H9 (cell line): ENCODE measurements around the gene LASP1NB.
A peak's percentile ranks its signal among the peaks of the same experiment; 100 is the strongest.

Source experiments
- DNase-seq: peaks from one replicate; pipeline ENCODE4 v3.0.0-alpha.2; 2017
- H2AFZ ChIP-seq: one replicate; pipeline ENCODE4 v1.6.1; 2013; ENCODE audit warnings: mild to moderate bottlenecking, low read length, control low read depth, moderate library complexity
- H2AK5ac ChIP-seq: 2 replicates; pipeline ENCODE4 v1.6.1; 2013; ENCODE audit warnings: low read length, control low read depth, mixed read lengths; ENCODE audit not compliant: insufficient read length
- H2BK120ac ChIP-seq: one replicate; pipeline ENCODE4 v1.6.1; 2013; ENCODE audit warnings: low read depth, mild to moderate bottlenecking, low read length, control low read depth, inconsistent platforms; ENCODE audit not compliant: poor library complexity, severe bottlenecking
- H2BK12ac ChIP-seq: 2 replicates; pipeline ENCODE4 v1.6.1; 2013; ENCODE audit warnings: low read length, control low read depth, mixed read lengths, low read depth; ENCODE audit not compliant: insufficient read length
- H2BK15ac ChIP-seq: 2 replicates; pipeline ENCODE4 v1.6.1; 2013; ENCODE audit warnings: low read depth, low read length, control low read depth
- H2BK20ac ChIP-seq: one replicate; pipeline ENCODE4 v1.6.1; 2013; ENCODE audit warnings: low read depth, mild to moderate bottlenecking, low read length, control low read depth, inconsistent platforms; ENCODE audit not compliant: poor library complexity, severe bottlenecking
- H2BK5ac ChIP-seq: 2 replicates; pipeline ENCODE4 v1.6.1; 2013; ENCODE audit warnings: low read length, control low read depth, mixed read lengths; ENCODE audit not compliant: insufficient read length
- H3K14ac ChIP-seq: 2 replicates; pipeline ENCODE4 v1.6.1; 2013; ENCODE audit warnings: low read length, control low read depth; ENCODE audit not compliant: insufficient read depth
- H3K18ac ChIP-seq: 2 replicates; pipeline ENCODE4 v1.6.1; 2013; ENCODE audit warnings: low read depth, mild to moderate bottlenecking, mixed read lengths, low read length, control low read depth; ENCODE audit not compliant: insufficient read length
- H3K23ac ChIP-seq: 2 replicates; pipeline ENCODE4 v1.6.1; 2013; ENCODE audit warnings: low read length, control low read depth, mixed read lengths, low read depth; ENCODE audit not compliant: insufficient read length
- H3K23me2 ChIP-seq: 2 replicates; pipeline ENCODE4 v1.6.1; 2013; ENCODE audit warnings: low read depth, mild to moderate bottlenecking, mixed read lengths, low read length, control low read depth; ENCODE audit not compliant: insufficient read length, poor library complexity, severe bottlenecking
- H3K27ac ChIP-seq: 2 replicates; pipeline ENCODE4 v1.5.1; 2013; ENCODE audit warnings: low read length, control low read depth, mixed read lengths, low read depth; ENCODE audit not compliant: insufficient read length
- H3K27me3 ChIP-seq: 2 replicates; pipeline ENCODE4 v1.6.1; 2013; ENCODE audit warnings: low read length, control low read depth, inconsistent platforms; ENCODE audit not compliant: insufficient read depth
- H3K4ac ChIP-seq: 2 replicates; pipeline ENCODE4 v1.6.1; 2013; ENCODE audit warnings: low read depth, mild to moderate bottlenecking, control low read depth, inconsistent platforms, low read length, moderate library complexity
- H3K4me1 ChIP-seq: 2 replicates; pipeline ENCODE4 v1.6.1; 2013; ENCODE audit warnings: low read length, control low read depth, inconsistent platforms; ENCODE audit not compliant: insufficient read depth
- H3K4me2 ChIP-seq: 2 replicates; pipeline ENCODE4 v1.6.1; 2013; ENCODE audit warnings: low read length, control low read depth, mixed read lengths; ENCODE audit not compliant: insufficient read length, insufficient read depth
- H3K56ac ChIP-seq: 2 replicates; pipeline ENCODE4 v1.6.1; 2013; ENCODE audit warnings: low read depth, mild to moderate bottlenecking, mixed read lengths, low read length, control low read depth; ENCODE audit not compliant: insufficient read length
- H3K79me1 ChIP-seq: 2 replicates; pipeline ENCODE4 v1.6.1; 2013; ENCODE audit warnings: low read depth, mild to moderate bottlenecking, moderate library complexity, low read length, control low read depth, inconsistent platforms; ENCODE audit not compliant: insufficient read depth, poor library complexity, severe bottlenecking
- H3K79me2 ChIP-seq: 2 replicates; pipeline ENCODE4 v1.6.1; 2013; ENCODE audit warnings: low read length, control low read depth, inconsistent platforms; ENCODE audit not compliant: insufficient read depth
- H3K9ac ChIP-seq: 2 replicates; pipeline ENCODE4 v1.6.1; 2013; ENCODE audit warnings: low read length, control low read depth, mixed read lengths; ENCODE audit not compliant: insufficient read length; ENCODE audit errors: extremely low read depth
- H3K9me3 ChIP-seq: one replicate; pipeline ENCODE4 v1.6.1; 2013; ENCODE audit warnings: low read depth, low read length, inconsistent platforms; ENCODE audit not compliant: control insufficient read depth
- H3T11ph ChIP-seq: one replicate; pipeline ENCODE4 v1.6.1; 2013; ENCODE audit warnings: mild to moderate bottlenecking, low read length, control low read depth, inconsistent platforms
- H4K20me1 ChIP-seq: one replicate; pipeline ENCODE4 v1.6.1; 2013; ENCODE audit not compliant: control insufficient read depth, insufficient read length, insufficient read depth
- H4K5ac ChIP-seq: 2 replicates; pipeline ENCODE4 v1.6.1; 2013; ENCODE audit warnings: low read depth, mild to moderate bottlenecking, mixed read lengths, low read length, control low read depth; ENCODE audit not compliant: insufficient read length
- H4K8ac ChIP-seq: replicated peaks from 2 replicates; pipeline ENCODE4 v1.6.1; 2013; ENCODE audit warnings: low read length, control low read depth, mixed read lengths, low read depth; ENCODE audit not compliant: insufficient read length
- H4K91ac ChIP-seq: 2 replicates; pipeline ENCODE4 v1.6.1; 2013; ENCODE audit warnings: low read depth, mild to moderate bottlenecking, moderate library complexity, mixed read lengths, low read length, control low read depth; ENCODE audit not compliant: insufficient read length
- H3K27ac Mint-ChIP-seq, 3 experiments: 2 replicates in 2 of 3; 3 replicates in 1 of 3; pipeline ENCODE4 v1.8.0; 2020 to 2021; ENCODE audit warnings: mixed read lengths in 3 of 3, mild to moderate bottlenecking in 1 of 3, moderate library complexity in 1 of 3
- H3K27me3 Mint-ChIP-seq: 2 replicates; pipeline ENCODE4 v1.8.0; 2021; ENCODE audit warnings: low read depth, mild to moderate bottlenecking, moderate library complexity, mixed read lengths
- H3K36me3 Mint-ChIP-seq, 3 experiments: 2 replicates in 2 of 3; 3 replicates in 1 of 3; pipeline ENCODE4 v1.8.0; 2020 to 2021; ENCODE audit warnings: low read depth in 3 of 3, mixed read lengths in 3 of 3; ENCODE audit not compliant: insufficient read depth in 1 of 3
- H3K4me1 Mint-ChIP-seq, 2 experiments: 2 replicates each; pipeline ENCODE4 v1.8.0; 2020; ENCODE audit warnings: mixed read lengths in 2 of 2
- H3K4me3 Mint-ChIP-seq, 2 experiments: 2 replicates in 1 of 2; 3 replicates in 1 of 2; pipeline ENCODE4 v1.8.0; 2020 to 2021; ENCODE audit warnings: mild to moderate bottlenecking in 2 of 2, mixed read lengths in 2 of 2, moderate library complexity in 1 of 2
- H3K9me3 Mint-ChIP-seq, 2 experiments: 2 replicates in 1 of 2; 3 replicates in 1 of 2; pipeline ENCODE4 v1.8.0; 2020; ENCODE audit warnings: mild to moderate bottlenecking in 2 of 2, mixed read lengths in 2 of 2, moderate library complexity in 1 of 2
- WGBS: extraction: QIAGEN DNeasy Blood & Tissue Kit; methylation state at CpG from one replicate; pipeline ENCODE4 v1.1.7; 2013; ENCODE audit warnings: missing lambda C conversion rate, low lambda C conversion rate, mixed read lengths; ENCODE audit not compliant: insufficient read length; ENCODE audit errors: extremely low coverage; 5-methylcytosine and 5-hydroxymethylcytosine counted together
- TF ChIP-seq, protein P1 (sequence below): fragments of 200-600 bp; sonication (generic); conservative IDR thresholded peaks from 3 replicates; pipeline ENCODE4 v1.8.0; 2021; ENCODE audit warnings: antibody characterized with exemption, mild to moderate bottlenecking

LASP1NB gene

DNA sequence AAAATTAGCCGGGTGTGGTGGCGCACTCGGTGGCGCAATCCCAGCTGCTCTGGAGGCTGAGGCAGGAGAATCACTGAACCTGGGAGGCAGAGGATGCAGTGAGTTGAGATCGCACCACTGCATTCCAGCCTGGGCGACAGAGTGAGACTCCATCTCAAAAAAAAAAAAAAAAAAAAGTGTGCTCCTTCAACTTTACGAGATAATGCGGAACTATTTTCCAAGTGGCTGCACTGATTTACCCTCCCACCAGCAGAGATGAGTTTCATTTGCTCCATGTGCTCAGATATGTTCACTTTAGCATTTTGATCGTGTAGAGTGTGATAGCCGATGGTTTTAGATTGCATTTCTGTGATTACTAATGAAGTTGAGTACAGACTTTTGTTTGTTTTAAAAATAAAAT is 20.0 kb upstream of the LASP1NB start:
- no CpG with 5 or more reads among the region's 10 CpGs for WGBS
- TF ChIP-seq, protein P1, sequence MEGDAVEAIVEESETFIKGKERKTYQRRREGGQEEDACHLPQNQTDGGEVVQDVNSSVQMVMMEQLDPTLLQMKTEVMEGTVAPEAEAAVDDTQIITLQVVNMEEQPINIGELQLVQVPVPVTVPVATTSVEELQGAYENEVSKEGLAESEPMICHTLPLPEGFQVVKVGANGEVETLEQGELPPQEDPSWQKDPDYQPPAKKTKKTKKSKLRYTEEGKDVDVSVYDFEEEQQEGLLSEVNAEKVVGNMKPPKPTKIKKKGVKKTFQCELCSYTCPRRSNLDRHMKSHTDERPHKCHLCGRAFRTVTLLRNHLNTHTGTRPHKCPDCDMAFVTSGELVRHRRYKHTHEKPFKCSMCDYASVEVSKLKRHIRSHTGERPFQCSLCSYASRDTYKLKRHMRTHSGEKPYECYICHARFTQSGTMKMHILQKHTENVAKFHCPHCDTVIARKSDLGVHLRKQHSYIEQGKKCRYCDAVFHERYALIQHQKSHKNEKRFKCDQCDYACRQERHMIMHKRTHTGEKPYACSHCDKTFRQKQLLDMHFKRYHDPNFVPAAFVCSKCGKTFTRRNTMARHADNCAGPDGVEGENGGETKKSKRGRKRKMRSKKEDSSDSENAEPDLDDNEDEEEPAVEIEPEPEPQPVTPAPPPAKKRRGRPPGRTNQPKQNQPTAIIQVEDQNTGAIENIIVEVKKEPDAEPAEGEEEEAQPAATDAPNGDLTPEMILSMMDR, result no peak
- no peaks in the 10 kb centered on the region for H3K9me3 Mint-ChIP-seq
- H4K20me1 ChIP-seq, result no peaks in the 10 kb centered on the region
- H4K91ac ChIP-seq, result no peak overlapping the region
- H3K79me2 ChIP-seq, result no peaks in the 10 kb centered on the region
- no peaks in the 10 kb centered on the region for H3K4me1 ChIP-seq
- H2BK5ac ChIP-seq, result no peak overlapping the region
- no peak overlapping the region for H2AFZ ChIP-seq
- no peak overlapping the region for H3K4ac ChIP-seq
- H3K9ac ChIP-seq, result no peak overlapping the region
- no peak overlapping the region for H2BK12ac ChIP-seq
- peaks cover 5 to 35% (median 28%) of the 10 kb centered on the region in 3 experiments; a peak in 6 of 7 replicates for H3K36me3 Mint-ChIP-seq
- DNase-seq, result no peak
- peaks cover 12 to 25% of the 10 kb centered on the region in 2 experiments for H3K4me1 Mint-ChIP-seq
- H3K27ac ChIP-seq, result no peak overlapping the region
- H3K14ac ChIP-seq, result no peak overlapping the region
- H2BK15ac ChIP-seq, result no peak overlapping the region
- H3K27me3 Mint-ChIP-seq, result no peaks in the 10 kb centered on the region
- no peak overlapping the region for H4K8ac ChIP-seq
- H4K5ac ChIP-seq, result no peak overlapping the region
- no peak overlapping the region for H2AK5ac ChIP-seq
- H3K4me3 Mint-ChIP-seq, result no peak overlapping the region
- no peak overlapping the region for H2BK20ac ChIP-seq
- H3K23me2 ChIP-seq, result no peaks in the 10 kb centered on the region
- no peak overlapping the region for H3K4me2 ChIP-seq
- H3K23ac ChIP-seq, result no peak overlapping the region
- H3K79me1 ChIP-seq, result no peaks in the 10 kb centered on the region
- no peaks in the 10 kb centered on the region for H3K9me3 ChIP-seq
- H3T11ph ChIP-seq, result no peak overlapping the region
- no peak overlapping the region for H2BK120ac ChIP-seq
- no peaks in the 10 kb centered on the region for H3K27me3 ChIP-seq
- peak overlapping the region in 1 of 3 experiments; percentile 14; a peak in 1 of 7 replicates for H3K27ac Mint-ChIP-seq
- no peak overlapping the region for H3K18ac ChIP-seq
- no peak overlapping the region for H3K56ac ChIP-seq
